AG09319 (cell line): Measurements from ENCODE around the gene COA7.
"Not testable (repeated sequence)": the region's sequence is repeated elsewhere in the genome, so short reads cannot be mapped to it uniquely, and the experiment has no call there.

ENCODE experiments used
- DNase-seq: peaks from one replicate; pipeline ENCODE4 v3.0.0-alpha.2; 2010; ENCODE audit warnings: low read depth; ENCODE audit errors: extremely low read depth
- CTCF ChIP-seq: IDR thresholded peaks from 2 replicates; pipeline ENCODE4 v1.5.1; 2011; ENCODE audit warnings: low read depth, mild to moderate bottlenecking, inconsistent platforms, low read length, moderate library complexity

Gene COA7

DNA sequence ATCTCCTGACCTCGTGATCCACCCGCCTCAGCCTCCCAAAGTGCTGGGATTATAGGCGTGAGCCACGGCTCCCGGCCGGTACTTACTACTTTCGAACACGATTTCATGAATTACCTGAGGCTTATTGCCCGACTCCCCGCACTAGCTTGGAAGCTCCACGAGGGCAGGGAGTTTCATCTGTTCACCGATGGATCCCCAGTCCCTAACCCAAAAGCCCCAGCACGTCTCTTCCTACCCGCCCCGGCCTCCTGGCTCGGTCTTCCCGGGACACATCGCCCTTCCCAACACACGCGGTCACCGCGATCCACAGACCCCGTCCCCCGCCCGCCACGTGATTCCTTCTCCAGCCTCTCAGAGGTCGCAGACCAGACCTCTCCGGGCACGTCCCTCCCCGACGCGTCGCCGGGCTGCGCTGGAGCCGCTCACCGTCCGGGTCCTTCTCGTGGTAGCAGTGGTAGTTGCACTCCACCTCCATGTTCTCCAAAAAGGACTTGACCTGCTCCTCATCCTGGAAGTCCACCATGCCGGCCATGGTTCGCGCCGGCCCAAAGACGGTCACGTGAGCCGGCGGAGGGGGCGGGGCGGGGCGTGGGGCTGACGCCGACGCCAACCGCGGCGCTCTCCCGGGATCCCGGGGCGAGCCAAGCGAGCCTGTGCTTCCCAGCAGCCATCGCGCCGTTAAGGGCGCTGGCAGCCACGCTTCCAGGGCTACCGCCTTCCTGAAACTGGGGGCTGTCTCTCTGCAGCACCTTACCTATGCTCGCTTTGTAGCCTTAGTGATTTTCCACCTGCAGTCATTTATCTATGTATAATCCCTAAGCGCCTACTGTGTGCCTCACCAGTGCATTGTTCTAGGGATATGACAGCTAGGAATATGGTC, at the start of gene COA7:
COA7 (minus strand) TSS at position 553 of the 880 bp plus-strand sequence; CDS start at position 532, 21 bp downstream.
- no peak for TF ChIP-seq CTCF

GRCh38 chr1:52747450-52747849, 49.3 kb upstream of the COA7 start:
- no peak for TF ChIP-seq CTCF
- DNase-seq = no peak

More for the DNA sequence above, at the start of gene COA7:
- DNase-seq = peak; percentile 31

GRCh38 chr1:52746189-52746588, 48.0 kb upstream of the COA7 start:
- no peak for DNase-seq
- TF ChIP-seq CTCF = no peak

GRCh38 chr1:52741259-52741658, 43.1 kb upstream of the COA7 start:
- DNase-seq = no peak
- no peak for TF ChIP-seq CTCF

DNA sequence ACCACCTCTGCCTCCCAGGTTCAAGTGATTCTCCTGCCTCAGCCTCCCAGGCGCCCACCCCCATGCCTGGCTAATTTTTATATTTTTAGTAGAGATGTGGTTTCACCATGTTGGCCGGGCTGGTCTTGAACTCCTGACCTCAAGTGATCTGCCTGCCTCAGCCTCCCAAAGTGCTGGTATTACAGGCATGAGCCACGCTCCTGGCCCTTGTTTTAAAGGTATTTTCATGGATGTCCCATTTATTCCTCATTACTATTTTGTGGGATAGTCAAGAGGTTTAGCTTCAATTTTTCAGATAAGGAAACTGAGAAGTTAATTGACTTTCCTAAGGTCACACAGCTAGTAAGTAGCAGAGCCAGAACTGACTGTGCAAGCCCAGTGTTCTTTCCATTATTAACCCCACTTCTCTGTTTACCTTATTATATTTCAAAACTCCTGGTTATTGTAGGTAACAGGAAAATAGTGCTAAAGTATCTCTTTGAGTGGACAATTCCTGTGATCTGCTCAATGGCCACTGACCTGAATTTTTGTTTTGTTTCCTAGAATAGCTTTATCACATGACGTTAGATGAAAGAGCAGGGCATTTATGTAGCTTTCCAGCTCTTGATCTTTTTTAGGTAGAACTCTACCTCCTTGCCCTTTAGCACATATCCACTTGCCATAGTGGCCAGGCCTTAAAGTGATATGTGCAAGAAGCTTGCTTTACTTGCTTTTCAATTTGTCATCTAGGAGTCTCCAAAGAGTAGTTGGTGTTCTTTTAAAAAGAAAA, 41.7 kb upstream of the COA7 start:
- no peak for TF ChIP-seq CTCF

GRCh38 chr1:52738893-52739292, 40.7 kb upstream of the COA7 start:
- no peak for TF ChIP-seq CTCF

More for the DNA sequence above, 41.7 kb upstream of the COA7 start:
- no peak for DNase-seq

DNA sequence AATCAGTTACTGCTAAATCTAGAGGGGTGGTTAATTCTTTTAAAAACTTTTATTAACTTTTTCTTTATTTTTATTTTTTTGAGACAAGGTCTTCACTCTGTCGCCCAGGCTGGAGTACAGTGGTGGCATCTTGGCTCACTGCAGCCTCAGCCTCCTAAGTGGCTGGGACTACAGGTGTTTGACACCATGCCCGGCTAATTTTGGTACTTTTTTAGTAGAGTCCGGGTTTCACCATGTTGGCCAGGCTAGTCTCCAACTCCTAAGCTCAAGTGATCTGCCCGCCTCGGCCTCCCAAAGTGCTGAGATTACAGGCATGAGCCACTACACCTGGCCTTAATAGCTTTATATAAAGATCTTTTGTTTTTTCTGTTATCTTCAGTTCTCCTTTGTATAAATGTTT, 40.0 kb upstream of the COA7 start:
- no peak for TF ChIP-seq CTCF

More at GRCh38 chr1:52738893-52739292, 40.7 kb upstream of the COA7 start:
- no peak for DNase-seq

DNA sequence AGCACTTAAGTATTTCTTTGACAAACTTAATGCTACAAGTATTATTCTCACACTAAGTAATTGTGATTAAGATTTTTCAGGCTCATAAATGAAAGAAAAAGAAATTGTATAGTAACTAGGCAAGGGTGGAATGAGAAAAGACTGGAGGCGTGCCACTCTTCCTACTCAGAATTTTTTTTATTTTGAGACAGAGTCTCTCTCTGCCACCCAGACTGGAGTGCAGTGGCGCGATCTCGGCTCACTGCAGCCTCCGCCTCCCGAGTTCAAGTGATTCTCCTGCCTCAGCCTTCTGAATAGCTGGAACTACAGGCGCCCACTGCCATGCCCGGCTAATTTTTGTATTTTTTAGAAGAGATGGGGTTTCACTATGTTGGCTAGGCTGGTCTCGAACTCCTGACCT, 37.2 kb upstream of the COA7 start:
- not testable (repeated sequence) for DNase-seq

More for the DNA sequence above, 40.0 kb upstream of the COA7 start:
- DNase-seq = no peak
